ENCODE measurements around the gene FBXL13.

The FBXL13 gene

DNA sequence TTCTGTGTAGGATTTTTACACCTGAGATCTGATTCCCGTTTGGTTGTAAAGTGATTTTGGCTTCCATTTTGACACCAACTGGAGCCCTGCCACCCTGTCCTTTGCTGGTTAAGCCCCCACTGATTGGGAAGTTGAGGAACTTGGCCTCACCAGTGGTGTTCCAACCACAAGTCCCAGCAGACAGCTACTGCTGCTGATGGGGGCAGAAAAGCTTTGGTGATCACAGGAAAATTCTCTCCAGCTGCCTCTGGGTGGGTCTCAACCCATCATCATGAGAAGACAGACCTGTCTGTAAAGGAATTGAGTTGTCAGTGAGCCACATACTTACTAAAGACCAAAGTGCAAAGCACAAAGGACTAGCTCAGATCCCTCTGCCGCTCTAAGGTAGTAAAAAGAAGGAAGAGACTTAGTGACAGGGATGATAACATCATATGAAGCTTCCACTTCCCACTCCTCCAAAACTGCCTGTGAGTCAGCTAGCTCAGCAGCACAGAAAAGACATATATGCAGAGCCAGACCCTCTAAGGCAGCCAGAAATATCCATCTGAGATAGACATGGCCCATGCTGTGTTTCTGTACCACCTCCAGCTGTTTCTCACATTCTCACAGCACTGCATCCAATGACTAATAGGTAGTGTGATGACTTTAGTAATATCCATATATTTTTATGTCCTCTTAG is 184.2 kb downstream of the FBXL13 start:
- no peak for DNase-seq

GRCh38 chr7:102889851-102890250 is 184.7 kb downstream of the FBXL13 start:
- DNase-seq, result no peak

- DNase-seq, result no peak
Observed at GRCh38 chr7:102888561-102889233, 185.9 kb downstream of the FBXL13 start.

GRCh38 chr7:102883098-102883860 is 191.3 kb downstream of the FBXL13 start:
- DNase-seq, result no peak

DNA sequence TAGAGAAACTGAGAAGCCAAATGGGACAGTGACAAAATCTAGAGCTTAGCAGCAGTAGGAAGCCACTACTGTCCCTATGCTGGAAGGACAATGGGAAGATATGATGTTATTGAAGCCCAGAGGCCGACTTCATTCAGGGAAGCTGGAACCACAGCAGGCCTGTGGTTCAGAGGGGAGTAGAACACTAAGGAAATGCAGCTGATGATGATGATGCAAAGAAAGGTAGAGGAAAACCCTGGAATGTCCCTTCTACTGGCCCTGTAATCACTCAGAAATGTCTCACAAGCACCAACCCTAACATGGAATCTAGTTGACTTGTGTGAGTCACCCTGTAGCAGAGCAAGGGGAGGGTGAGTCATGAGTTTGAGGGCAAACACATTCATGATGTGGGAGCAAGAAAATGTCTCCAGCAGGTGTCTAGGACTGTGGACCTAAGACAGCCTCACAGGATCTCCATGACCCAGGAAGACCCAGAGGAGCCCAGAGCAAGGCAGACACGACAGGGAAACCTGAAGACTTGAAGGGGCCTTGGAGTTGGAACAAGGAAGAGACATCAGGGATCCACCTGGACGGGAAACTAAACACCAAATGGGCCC is 198.8 kb downstream of the FBXL13 start:
- no peak for DNase-seq

DNA sequence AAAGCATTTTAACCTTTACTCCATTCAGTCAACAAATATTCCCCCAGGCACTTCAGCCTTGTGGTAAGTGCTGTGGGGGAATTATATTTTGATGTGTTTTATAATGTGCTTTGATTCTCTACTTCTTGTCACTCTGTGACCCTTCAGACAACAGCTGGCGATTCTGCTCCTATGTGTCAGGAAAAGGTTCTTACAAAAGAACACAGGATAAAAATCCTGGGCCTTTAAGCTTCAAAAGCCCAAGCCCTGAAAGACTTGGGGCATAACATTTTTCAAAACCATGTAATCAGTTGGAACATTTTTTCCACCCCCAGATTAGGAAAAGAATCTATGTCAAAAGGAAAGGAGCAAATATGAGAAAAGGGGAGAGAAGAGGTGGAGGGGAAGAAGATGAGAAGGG is 199.6 kb downstream of the FBXL13 start:
- DNase-seq, result no peak

GRCh38 chr7:102874166-102874829 is 200.3 kb downstream of the FBXL13 start:
- no peak for DNase-seq

DNA sequence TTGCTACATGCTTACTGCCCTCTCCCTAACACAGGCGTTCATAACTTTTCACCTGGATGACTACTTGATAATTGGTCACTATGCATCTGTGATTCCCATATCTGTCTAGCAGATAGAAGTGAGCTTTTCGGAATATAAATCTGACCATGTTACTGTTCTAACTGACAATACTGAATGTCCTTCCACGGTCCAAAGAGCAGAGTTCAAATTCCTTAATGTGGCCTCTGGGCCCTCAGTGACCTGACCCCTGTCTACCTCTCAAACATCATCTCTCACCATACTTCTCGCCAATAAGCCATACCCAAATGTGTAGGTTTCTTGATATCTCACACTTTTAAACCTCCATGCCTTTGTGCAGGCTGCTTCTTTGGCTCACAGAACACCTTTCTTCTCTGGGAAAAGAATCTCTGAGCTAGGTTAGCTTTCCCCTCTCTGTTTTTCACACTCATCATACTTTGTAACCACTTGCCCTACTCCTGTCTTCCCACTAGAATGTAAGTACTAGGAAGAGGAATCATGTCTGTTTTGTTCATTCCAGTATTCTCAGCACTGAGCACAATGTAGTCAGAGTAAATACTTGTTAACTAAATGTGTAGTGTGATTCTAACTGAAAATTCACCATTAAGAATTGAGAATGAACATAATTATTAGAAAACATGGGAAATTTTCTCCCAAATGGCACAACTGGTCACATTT is 201.0 kb downstream of the FBXL13 start:
- DNase-seq, result no peak

GRCh38 chr7:102872460-102872859 is 202.1 kb downstream of the FBXL13 start:
- no peak for DNase-seq

- no peak for DNase-seq
Observed at GRCh38 chr7:102869195-102869594, 205.4 kb downstream of the FBXL13 start.

DNA sequence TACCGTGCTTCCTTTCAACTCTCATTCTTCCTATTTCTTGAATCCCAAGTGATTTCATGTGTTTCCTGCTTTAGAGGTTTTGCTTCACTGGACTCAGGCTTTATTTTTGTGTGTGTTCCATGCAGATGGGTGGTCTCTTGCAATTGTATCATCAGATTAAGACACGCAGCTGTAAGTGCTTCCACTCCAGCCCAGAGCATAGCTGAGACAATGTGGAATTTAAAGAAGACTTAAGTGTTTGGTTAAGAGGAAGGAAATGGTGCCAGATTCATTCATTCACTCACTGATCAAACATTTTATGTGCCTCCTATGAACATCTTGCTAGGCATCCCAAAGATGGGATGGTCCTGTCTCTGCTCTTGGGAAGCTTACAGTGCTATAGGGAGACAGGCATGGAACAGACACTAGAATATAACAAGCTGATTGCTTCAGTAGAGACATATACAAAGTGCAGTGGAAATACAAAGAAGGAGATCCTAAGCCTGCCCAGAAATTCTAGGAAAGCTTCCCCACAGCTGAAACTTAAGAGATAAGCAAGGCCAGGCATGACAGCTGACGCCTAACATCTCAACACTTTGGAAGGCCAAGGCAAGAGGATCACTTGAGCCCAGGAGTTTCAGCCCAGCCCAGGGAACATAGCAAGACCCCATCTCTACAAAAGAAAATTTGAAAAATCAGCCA is 207.9 kb downstream of the FBXL13 start:
- DNase-seq, result no peak

DNA sequence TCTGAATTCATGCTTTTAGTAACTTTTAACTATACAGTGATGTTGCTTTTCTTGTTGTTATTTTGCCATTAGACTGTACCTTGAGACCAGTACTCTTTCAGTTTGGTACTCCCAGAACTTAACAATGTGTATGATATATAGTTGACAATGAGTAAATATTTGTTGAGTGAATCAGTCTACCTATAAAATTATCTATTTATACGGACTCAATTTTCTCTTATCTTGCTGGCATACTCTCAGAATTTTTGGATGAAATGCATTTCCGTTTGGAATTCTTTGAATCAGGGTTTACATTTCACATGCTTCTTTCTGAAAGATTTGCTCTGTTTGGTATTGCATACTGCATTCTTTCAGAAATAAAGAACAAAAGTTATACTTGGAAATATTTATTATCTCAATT is 209.6 kb downstream of the FBXL13 start:
- no peak for DNase-seq

GRCh38 chr7:102860351-102860811 is 214.2 kb downstream of the FBXL13 start:
- DNase-seq, result no peak

- no peak for DNase-seq
Observed at GRCh38 chr7:102859799-102860125, 214.8 kb downstream of the FBXL13 start.

GRCh38 chr7:102859084-102859798 is 215.4 kb downstream of the FBXL13 start:
- no peak for DNase-seq

- DNase-seq, result no peak
Observed at GRCh38 chr7:102856036-102856435, 218.6 kb downstream of the FBXL13 start.

DNA sequence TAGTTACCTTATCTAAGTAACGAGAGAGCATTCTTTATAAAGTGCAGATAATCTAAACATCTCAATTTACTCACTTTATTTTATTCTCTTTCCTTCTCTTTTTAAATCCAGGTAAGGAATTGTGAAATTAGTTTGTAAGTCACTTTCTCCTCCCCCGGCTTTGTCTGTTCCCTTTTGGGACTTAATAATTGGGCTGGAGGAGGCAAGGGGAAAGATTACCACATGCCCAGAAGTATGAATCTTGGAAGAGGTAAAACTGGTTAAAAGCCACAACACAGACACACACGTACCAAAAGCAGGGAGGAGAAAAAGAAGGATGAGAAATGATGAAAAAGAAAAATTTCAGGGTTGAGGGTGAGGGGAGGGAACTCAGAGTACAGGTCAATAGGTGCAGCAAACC is 225.1 kb downstream of the FBXL13 start:
- DNase-seq, result no peak

DNA sequence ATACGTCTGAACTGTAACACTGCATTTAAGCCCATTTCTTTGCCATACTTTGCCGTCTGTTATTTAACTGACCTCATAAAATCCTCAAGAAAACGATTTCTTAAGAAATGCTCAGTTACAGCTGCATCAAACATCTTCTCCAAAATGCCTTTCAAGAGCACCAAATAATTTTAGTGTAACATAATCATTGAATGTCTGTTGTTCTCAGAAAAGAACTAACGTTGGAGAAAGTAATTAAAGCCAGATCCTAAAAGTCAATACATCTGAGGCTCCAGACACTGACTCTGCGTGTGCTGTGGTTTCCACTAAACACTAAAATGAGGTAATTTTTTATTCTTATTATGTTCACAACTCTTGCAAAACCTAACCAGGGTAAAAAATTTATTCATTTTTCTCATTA is 225.5 kb downstream of the FBXL13 start:
- no peak for DNase-seq

GRCh38 chr7:102845346-102845745 is 229.2 kb downstream of the FBXL13 start:
- no peak for DNase-seq

GRCh38 chr7:102843850-102844249 is 230.7 kb downstream of the FBXL13 start:
- no peak for DNase-seq

DNA sequence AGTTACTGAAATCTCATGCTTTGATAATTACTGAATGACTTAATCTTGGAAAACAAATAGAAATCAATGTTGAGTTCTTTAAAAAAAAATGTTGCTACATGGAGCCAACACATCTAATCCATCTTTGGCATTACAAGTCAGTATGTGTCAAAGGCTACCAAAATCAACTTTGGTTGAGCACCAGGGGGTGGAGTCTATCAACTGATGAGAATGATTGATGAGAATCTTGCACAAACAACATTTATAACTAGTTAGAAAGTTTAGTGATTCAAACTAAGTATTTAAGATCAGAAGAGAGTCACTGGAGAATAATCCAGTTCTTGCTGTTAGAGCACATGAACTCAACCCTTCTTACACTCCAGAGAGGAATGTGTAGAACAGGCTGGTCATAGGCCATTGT is 232.3 kb downstream of the FBXL13 start:
- no peak for DNase-seq
